LNCaP clone FGC (cell line): ENCODE measurements around the gene LMO7.

Experiments
- DNase-seq: peaks from one replicate; pipeline ENCODE4 v3.0.0-alpha.2; 2011; ENCODE audit warnings: low read depth
- H3K4me3 ChIP-seq: 2 replicates; pipeline ENCODE4 v1.5.1; 2011; ENCODE audit warnings: mild to moderate bottlenecking, low read depth, low read length, control low read depth
- CTCF ChIP-seq: IDR thresholded peaks from 2 replicates; pipeline ENCODE4 v1.5.1; 2012; ENCODE audit warnings: mild to moderate bottlenecking; ENCODE audit not compliant: control insufficient read depth, insufficient read depth; ENCODE audit errors: extremely low read depth

Gene LMO7

GRCh38 chr13:75745387-75745786 is 109.3 kb downstream of the LMO7 start:
- no peak for DNase-seq
- TF ChIP-seq CTCF = no peak
- H3K4me3 ChIP-seq = no peak overlapping the region

GRCh38 chr13:75748874-75749273 is 112.7 kb downstream of the LMO7 start:
- TF ChIP-seq CTCF = no peak
- H3K4me3 ChIP-seq = no peak overlapping the region
- no peak for DNase-seq

- TF ChIP-seq CTCF = no peak
- no peak for DNase-seq
- H3K4me3 ChIP-seq = no peak overlapping the region
Observed at GRCh38 chr13:75749407-75749806, 113.3 kb downstream of the LMO7 start.

- no peak for TF ChIP-seq CTCF
- DNase-seq = no peak
- no peak overlapping the region for H3K4me3 ChIP-seq
Observed at GRCh38 chr13:75751350-75751749, 115.2 kb downstream of the LMO7 start.

DNA sequence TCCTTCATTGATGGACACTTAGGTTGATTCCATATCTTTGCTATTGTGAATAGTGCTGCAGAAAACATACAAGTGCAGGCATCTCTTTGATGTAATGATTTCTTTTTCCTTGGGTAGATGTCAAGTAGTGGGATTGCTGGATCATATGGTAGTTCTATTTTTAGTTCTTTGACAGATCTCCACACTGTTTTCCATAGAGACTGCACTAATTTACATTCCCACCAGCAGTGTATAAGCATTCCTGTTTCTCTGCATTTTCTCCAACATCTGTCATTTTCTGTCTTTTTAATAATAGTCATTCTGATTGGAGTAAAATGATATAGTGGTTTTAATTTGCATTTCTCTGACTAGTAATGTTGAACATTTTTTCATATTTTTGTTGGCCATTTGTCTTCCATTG is 116.7 kb downstream of the LMO7 start:
- DNase-seq = no peak
- TF ChIP-seq CTCF = no peak
- H3K4me3 ChIP-seq = no peak overlapping the region

GRCh38 chr13:75754936-75755335 is 118.8 kb downstream of the LMO7 start:
- no peak for TF ChIP-seq CTCF
- no peak for DNase-seq
- H3K4me3 ChIP-seq = no peak overlapping the region

DNA sequence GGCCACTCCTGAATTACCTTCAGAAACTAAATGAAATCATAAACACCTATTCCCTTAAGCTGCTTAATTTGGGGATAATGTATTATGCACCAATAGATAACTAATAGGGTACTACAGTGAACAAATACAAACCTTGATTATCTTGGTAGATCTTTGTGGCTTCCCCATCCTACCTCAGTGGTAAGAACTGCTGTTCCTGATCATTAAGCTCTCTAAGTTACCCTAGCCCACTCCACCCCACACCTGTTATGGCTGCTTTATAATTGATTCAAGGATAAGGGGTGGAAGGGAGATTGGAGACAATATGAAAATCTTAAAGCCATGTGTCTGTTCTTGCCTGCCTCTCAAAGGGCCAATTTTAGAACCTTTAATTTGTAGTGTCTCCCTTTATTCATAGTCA is 121.2 kb downstream of the LMO7 start:
- DNase-seq = no peak
- TF ChIP-seq CTCF = no peak
- no peak overlapping the region for H3K4me3 ChIP-seq
